HepG2 (cell line): Measurements from ENCODE around the gene TGDS. TPM values are rescaled to one million over a fixed set of nuclear protein-coding genes. Genes with fewer than 3 reads are reported as not detected.

Source experiments
- ATAC-seq: fragments of 200-7000 bp; cut with Tn5 transposase; 3 replicates; pipeline ENCODE4 v1.9.1; 2020; ENCODE audit warnings: mild to moderate bottlenecking, moderate library complexity
- BruUV-seq: library from RNA; stranded (reverse); fragments of 400-500 nt; replicated peaks from 2 replicates; lab custom pipeline; 2021; lab: Mats Ljungman, UMichigan
- CTCF ChIA-PET: fragments of 300-600 bp; formaldehyde crosslinking; extraction: SDS; loops from one replicate; lab custom pipeline; 2021; ENCODE audit warnings: low total read pairs, inconsistent platforms, low intra/inter-chr PET ratio; lab: Yijun Ruan, JAX
- POLR2A ChIA-PET: fragments of 350-600 bp; sonication (Branson Sonifier 250); formaldehyde crosslinking; loops from one replicate; lab custom pipeline; 2020; ENCODE audit warnings: antibody characterized with exemption, inconsistent platforms; lab: Yijun Ruan, JAX
- DNase-seq: peaks from one replicate; pipeline ENCODE4 v3.0.0-alpha.2; 2015; ENCODE audit warnings: low spot score
- FAIRE-seq: peaks from 3 replicates; lab custom pipeline; 2011; peaks lifted over from hg19 to GRCh38; lab: Jason Lieb, UNC
- H2AFZ ChIP-seq: one replicate; pipeline ENCODE4 v1.6.1; 2011; ENCODE audit warnings: low read length, inconsistent platforms
- H3K27ac ChIP-seq: fragments of 300-600 bp; 3 replicates; pipeline ENCODE4 v1.8.0; 2011; ENCODE audit warnings: mixed run types, mild to moderate bottlenecking, mixed read lengths, low read length, inconsistent platforms; ENCODE audit not compliant: insufficient read depth; ENCODE audit errors: extremely low read length
- H3K27me3 ChIP-seq, 2 experiments: fragments of 200-600 bp in 1 of 2; 2 replicates in 1 of 2; 3 replicates in 1 of 2; pipeline versions ENCODE4 v1.6.0 to v1.8.0; 2011; ENCODE audit warnings: low read length in 2 of 2, mild to moderate bottlenecking in 2 of 2, moderate library complexity in 2 of 2, inconsistent platforms in 1 of 2; ENCODE audit not compliant: insufficient read depth in 2 of 2, control insufficient read depth in 1 of 2
- H3K36me3 ChIP-seq, 2 experiments: fragments of 200-600 bp in 1 of 2; replicated peaks in 1 of 2; 2 replicates in 1 of 2; 3 replicates in 1 of 2; pipeline versions ENCODE4 v1.5.1 to v1.8.0; 2011; ENCODE audit warnings: low read length in 2 of 2, inconsistent platforms in 1 of 2; ENCODE audit not compliant: insufficient read depth in 2 of 2, control insufficient read depth in 1 of 2
- H3K4me1 ChIP-seq: 2 replicates; pipeline ENCODE4 v1.5.1; 2012; ENCODE audit warnings: low read length, inconsistent platforms; ENCODE audit not compliant: insufficient read depth
- H3K4me2 ChIP-seq: 2 replicates; pipeline ENCODE4 v1.6.0; 2011; ENCODE audit warnings: low read depth, low read length, inconsistent platforms
- H3K4me3 ChIP-seq, 3 experiments: fragments of 200-600 bp in 1 of 3; sonication (generic), shearing (Covaris generic) in 1 of 3; replicated peaks in 1 of 3; 2 replicates each; pipeline ENCODE4 v1.5.1; 2011 to 2016; ENCODE audit warnings: low read length in 3 of 3, inconsistent platforms in 2 of 3, low read depth in 2 of 3, mild to moderate bottlenecking in 2 of 3, control low read depth in 1 of 3, mixed read lengths in 1 of 3; ENCODE audit not compliant: insufficient read depth in 1 of 3
- H3K79me2 ChIP-seq: one replicate; pipeline ENCODE4 v1.6.1; 2011; ENCODE audit warnings: low read length, inconsistent platforms; ENCODE audit not compliant: insufficient read depth
- H3K9ac ChIP-seq: 2 replicates; pipeline ENCODE4 v1.6.0; 2011; ENCODE audit warnings: mild to moderate bottlenecking, low read depth, low read length, inconsistent platforms; ENCODE audit not compliant: insufficient read depth
- H3K9me3 ChIP-seq: 2 replicates; pipeline ENCODE4 v1.5.1; 2012; ENCODE audit warnings: mild to moderate bottlenecking, low read length
- H4K20me1 ChIP-seq: 2 replicates; pipeline ENCODE4 v1.6.0; 2011; ENCODE audit warnings: inconsistent platforms, mild to moderate bottlenecking, low read length, moderate library complexity; ENCODE audit not compliant: insufficient read depth
- ATF5 ChIP-seq: sonication (generic); formaldehyde crosslinking; IDR thresholded peaks from 2 replicates; pipeline ENCODE4 v1.4.0; 2020; ENCODE audit warnings: mild to moderate bottlenecking, low read depth, missing genetic modification reagents
- CENPX ChIP-seq: sonication (generic); formaldehyde crosslinking; IDR thresholded peaks from 2 replicates; pipeline ENCODE4 v1.9.0; 2021; ENCODE audit warnings: mild to moderate bottlenecking, missing genetic modification reagents, moderate library complexity
- DMTF1 ChIP-seq: sonication (generic); formaldehyde crosslinking; IDR thresholded peaks from 2 replicates; pipeline ENCODE4 v1.4.0; 2020; ENCODE audit warnings: mild to moderate bottlenecking, missing genetic modification reagents
- EP300 ChIP-seq, 3 experiments: sonication (generic) in 1 of 3; formaldehyde crosslinking in 1 of 3; IDR thresholded peaks; 2 replicates each; pipeline versions ENCODE4 v1.5.1 to v1.6.1; 2011 to 2020; ENCODE audit warnings: low read depth in 2 of 3, low read length in 2 of 3, borderline replicate concordance in 1 of 3, improper control_type of control experiment in 1 of 3, mild to moderate bottlenecking in 1 of 3, missing genetic modification reagents in 1 of 3, moderate library complexity in 1 of 3
- ETV6 ChIP-seq: sonication (generic); formaldehyde crosslinking; conservative IDR thresholded peaks from 2 replicates; pipeline ENCODE4 v1.4.0; 2020; ENCODE audit warnings: missing genetic modification reagents
- HDAC2 ChIP-seq: sonication (generic); formaldehyde crosslinking; IDR thresholded peaks from 2 replicates; pipeline ENCODE4 v1.4.0; 2020; ENCODE audit warnings: missing genetic modification reagents
- HNRNPK ChIP-seq: fragments of 200-400 bp; formaldehyde crosslinking; IDR thresholded peaks from 2 replicates; pipeline ENCODE4 v1.6.1; 2018; ENCODE audit warnings: low read length, low read depth, moderate library complexity, mild to moderate bottlenecking; ENCODE audit not compliant: poor library complexity, severe bottlenecking
- JARID2 ChIP-seq: sonication (generic); formaldehyde crosslinking; IDR thresholded peaks from 2 replicates; pipeline ENCODE4 v1.8.1; 2023; ENCODE audit warnings: missing genetic modification reagents, inconsistent platforms; ENCODE audit not compliant: insufficient replicate concordance
- MAFF ChIP-seq: IDR thresholded peaks from 2 replicates; pipeline ENCODE4 v1.6.1; 2011; ENCODE audit warnings: low read depth, low read length, improper control_type of control experiment
- SNRNP70 ChIP-seq: fragments of 200-400 bp; formaldehyde crosslinking; IDR thresholded peaks from 2 replicates; pipeline ENCODE4 v1.6.1; 2017; ENCODE audit warnings: mild to moderate bottlenecking, low read depth, low read length, moderate library complexity
- SP4 ChIP-seq: sonication (generic); formaldehyde crosslinking; IDR thresholded peaks from 2 replicates; pipeline ENCODE4 v1.8.1; 2023; ENCODE audit warnings: mild to moderate bottlenecking, missing genetic modification reagents
- SRF ChIP-seq: IDR thresholded peaks from 2 replicates; pipeline ENCODE4 v1.6.1; 2011; ENCODE audit warnings: mild to moderate bottlenecking, low read depth, low read length, moderate library complexity
- ZNF17 ChIP-seq: sonication (generic); formaldehyde crosslinking; IDR thresholded peaks from 2 replicates; pipeline ENCODE4 v1.5.0; 2020; ENCODE audit warnings: mild to moderate bottlenecking, missing genetic modification reagents
- ZNF570 ChIP-seq: sonication (generic); formaldehyde crosslinking; IDR thresholded peaks from 2 replicates; pipeline ENCODE4 v1.4.0; 2020; ENCODE audit warnings: mild to moderate bottlenecking, missing genetic modification reagents, borderline replicate concordance
- ZNF616 ChIP-seq: sonication (generic); formaldehyde crosslinking; IDR thresholded peaks from 2 replicates; pipeline ENCODE4 v1.5.0; 2020; ENCODE audit warnings: low read depth, mild to moderate bottlenecking, missing genetic modification reagents
- ZNF704 ChIP-seq: sonication (generic); formaldehyde crosslinking; IDR thresholded peaks from 2 replicates; pipeline ENCODE4 v1.8.1; 2023; ENCODE audit warnings: mild to moderate bottlenecking, inconsistent platforms, moderate library complexity, missing genetic modification reagents, borderline replicate concordance
- WGBS: methylation state at CpG from one replicate; pipeline ENCODE4 v1.1.6; 2017; ENCODE audit warnings: low lambda C conversion rate; 5-methylcytosine and 5-hydroxymethylcytosine counted together
- in situ Hi-C: cut with HindIII; loops from 2 replicates; pipeline ENCODE4 v1.10.0; 2017; ENCODE audit warnings: low pct_unique_long_range_greater_than_20kb; ENCODE audit not compliant: extremely low pct_ligation_motif_present
- intact Hi-C: fragments of 100-400 bp; cut with micrococcal nuclease; formaldehyde crosslinking; loops from one replicate; pipeline ENCODE4 v1.10.0; 2022; ENCODE audit not compliant: unreplicated experiment
- polyA plus RNA-seq, 8 experiments: library from polyadenylated mRNA; depleted of rRNA in 3 of 8; stranded (reverse) in 7 of 8; unstranded in 1 of 8; fragments of >200 nt; fragmentation: Illumina TruSeq in 4 of 8; extraction: Trizol in 4 of 8; gene quantifications; 2 replicates each; pipeline versions ENCODE4 v1.2.1 to v1.2.3, GENCODE V29; 2011 to 2016; ENCODE audit warnings: low read depth in 4 of 8, missing spikeins in 1 of 8, mixed read lengths in 1 of 8; ENCODE audit not compliant: insufficient read depth in 1 of 8
- total RNA-seq, 5 experiments: library from RNA; depleted of rRNA; stranded (reverse); fragments of >200 nt; fragmentation: Illumina TruSeq; extraction: Trizol; gene quantifications; 2 replicates each; pipeline ENCODE4 v1.2.3, GENCODE V29; 2016; ENCODE audit warnings: low read depth in 1 of 5
- TF ChIP-seq, protein P1 (sequence below): sonication (generic); formaldehyde crosslinking; IDR thresholded peaks from 2 replicates; pipeline ENCODE4 v1.9.0; 2021; ENCODE audit warnings: missing genetic modification reagents, borderline replicate concordance

The TGDS gene
- total and polyA plus RNA-seq, 2 of the 13 experiments (the other 11 are each of a cell fraction or from before 2014, with no cell fraction given), result 15.5 to 17.9 TPM

DNA sequence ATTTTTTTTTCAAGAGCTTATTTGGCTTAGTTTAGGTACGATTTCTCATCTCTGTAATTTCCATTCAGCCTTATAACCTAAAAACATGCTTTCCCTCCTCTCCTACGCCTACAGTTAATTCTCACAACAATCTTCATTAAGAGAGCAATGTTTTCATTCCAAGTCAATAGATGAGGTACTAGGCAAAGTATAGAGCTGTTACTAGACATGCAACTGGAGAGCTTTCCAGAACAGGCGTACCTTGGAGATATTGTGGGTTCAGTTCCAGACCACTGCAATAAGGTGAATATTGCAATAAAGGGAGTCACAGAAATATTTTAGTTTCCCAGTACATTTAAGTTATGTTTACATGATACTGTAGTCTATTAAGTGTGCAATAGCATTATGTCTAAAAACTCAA lies 34.8 kb downstream of the TGDS start (continued):
- no peak for TF ChIP-seq MAFF
- TF ChIP-seq ZNF704 (CRISPR knock-in tag), result no peak
- TF ChIP-seq ATF5 (CRISPR knock-in tag), result no peak
- no peak for TF ChIP-seq SRF
- TF ChIP-seq HNRNPK, result no peak
- TF ChIP-seq SP4, result no peak
- TF ChIP-seq SNRNP70, result no peak
- TF ChIP-seq, all 625 proteins: peak for 0

GRCh38 chr13:94560116-94560515 lies 35.8 kb downstream of the TGDS start:
- intact Hi-C loops (no loop called here), in situ Hi-C loops (no loop called here)
- Histone ChIP-seq H3K4me3 (no peak overlapping the region), H3K4me1 (peaks cover 11% of the 10 kb centered on the region), H4K20me1 (no peaks in the 10 kb centered on the region), H2AFZ (no peak overlapping the region), H3K36me3 (no peaks in the 10 kb centered on the region), H3K9ac (no peak overlapping the region), H3K4me2 (no peak overlapping the region), H3K79me2 (no peaks in the 10 kb centered on the region), H3K9me3 (no peaks in the 10 kb centered on the region), H3K27me3 (no peaks in the 10 kb centered on the region), H3K27ac (no peak overlapping the region)
- 66% methylated on average over 2 of the region's 2 CpGs for WGBS
- CTCF ChIA-PET, result no interaction called here
- ATAC-seq (no peak), DNase-seq (no peak), FAIRE-seq (no peak)
- POLR2A ChIA-PET, result no interaction called here
- BruUV-seq, result no TSS peak
- TF ChIP-seq ZNF616, result no peak
- TF ChIP-seq CENPX (CRISPR knock-in tag), result no peak
- no peak for TF ChIP-seq HDAC2 (CRISPR knock-in tag)
- TF ChIP-seq DMTF1 (CRISPR knock-in tag), result no peak
- no peak for TF ChIP-seq JARID2 (CRISPR knock-in tag)
- TF ChIP-seq ZNF17, result no peak
- TF ChIP-seq, protein P1, sequence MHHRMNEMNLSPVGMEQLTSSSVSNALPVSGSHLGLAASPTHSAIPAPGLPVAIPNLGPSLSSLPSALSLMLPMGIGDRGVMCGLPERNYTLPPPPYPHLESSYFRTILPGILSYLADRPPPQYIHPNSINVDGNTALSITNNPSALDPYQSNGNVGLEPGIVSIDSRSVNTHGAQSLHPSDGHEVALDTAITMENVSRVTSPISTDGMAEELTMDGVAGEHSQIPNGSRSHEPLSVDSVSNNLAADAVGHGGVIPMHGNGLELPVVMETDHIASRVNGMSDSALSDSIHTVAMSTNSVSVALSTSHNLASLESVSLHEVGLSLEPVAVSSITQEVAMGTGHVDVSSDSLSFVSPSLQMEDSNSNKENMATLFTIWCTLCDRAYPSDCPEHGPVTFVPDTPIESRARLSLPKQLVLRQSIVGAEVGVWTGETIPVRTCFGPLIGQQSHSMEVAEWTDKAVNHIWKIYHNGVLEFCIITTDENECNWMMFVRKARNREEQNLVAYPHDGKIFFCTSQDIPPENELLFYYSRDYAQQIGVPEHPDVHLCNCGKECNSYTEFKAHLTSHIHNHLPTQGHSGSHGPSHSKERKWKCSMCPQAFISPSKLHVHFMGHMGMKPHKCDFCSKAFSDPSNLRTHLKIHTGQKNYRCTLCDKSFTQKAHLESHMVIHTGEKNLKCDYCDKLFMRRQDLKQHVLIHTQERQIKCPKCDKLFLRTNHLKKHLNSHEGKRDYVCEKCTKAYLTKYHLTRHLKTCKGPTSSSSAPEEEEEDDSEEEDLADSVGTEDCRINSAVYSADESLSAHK (CRISPR knock-in tag), result no peak
- no peak for TF ChIP-seq ZNF570 (CRISPR knock-in tag)
- no peak for TF ChIP-seq EP300 (IDR thresholded peaks at IDR 0.05; ENCODE audit: low read depth in 2 of 2, low read length in 2 of 2)
- TF ChIP-seq EP300 (CRISPR knock-in tag; IDR thresholded peaks at IDR 0.05; ENCODE audit: borderline replicate concordance), result no peak
- no peak for TF ChIP-seq ETV6 (CRISPR knock-in tag)
